Esophagus squamous epithelium (tissue), 4 donors: ENCODE measurements around the gene RECK.

ENCODE experiments used
- POLR2A ChIP-seq, 4 donors: fragments of 450-650 bp; IDR thresholded peaks; one replicate each; pipeline ENCODE4 v1.6.1; 2017; ENCODE audit warnings: antibody characterized with exemption in 4 of 4, mild to moderate bottlenecking in 4 of 4, moderate library complexity in 3 of 4
- TF ChIP-seq, protein P1 (sequence below), 6 experiments: fragments of 450-650 bp in 4 of 6; fragments of 200-600 bp in 2 of 6; sonication (generic) in 2 of 6; IDR thresholded peaks; one replicate each; pipeline ENCODE4 v1.5.1; 2016 to 2019; ENCODE audit warnings: antibody characterized with exemption in 6 of 6, mild to moderate bottlenecking in 4 of 6, moderate library complexity in 4 of 6

DNA sequence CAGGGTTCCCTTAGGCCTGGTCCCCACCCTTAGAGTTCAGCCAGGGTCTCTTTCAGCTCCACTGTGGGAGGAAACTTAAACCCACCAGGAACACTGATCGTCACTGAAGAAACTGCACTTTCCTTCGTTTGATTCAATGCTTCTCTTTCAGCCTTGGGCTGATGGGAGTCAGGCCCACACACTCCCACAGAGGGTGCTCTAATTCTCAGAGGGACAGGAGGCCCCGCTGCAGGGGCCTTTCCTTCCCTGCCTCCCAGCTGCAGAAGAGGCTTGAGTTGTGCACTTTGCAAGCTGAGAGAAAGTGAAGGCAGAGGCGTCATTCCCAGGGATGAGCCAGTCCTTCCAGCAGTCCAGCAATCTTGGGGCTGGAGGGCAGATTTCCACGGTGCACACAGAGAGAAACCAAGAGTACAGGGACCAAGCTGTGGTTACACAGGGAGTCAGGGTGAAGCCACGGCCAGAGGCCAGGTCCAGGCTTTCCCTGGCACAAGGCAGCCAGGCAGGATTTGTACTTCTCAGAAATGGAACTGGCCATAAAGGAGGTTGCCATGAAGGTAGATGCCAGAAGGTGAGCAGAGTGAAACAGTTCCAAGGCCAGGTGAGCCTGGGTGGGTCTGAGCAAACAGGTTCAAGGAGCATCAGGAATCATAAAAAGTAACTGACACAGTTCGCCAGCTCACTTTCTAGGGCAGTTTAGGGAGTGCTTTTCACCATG lies 89.5 kb downstream of the RECK start:
- TF ChIP-seq, protein P1, sequence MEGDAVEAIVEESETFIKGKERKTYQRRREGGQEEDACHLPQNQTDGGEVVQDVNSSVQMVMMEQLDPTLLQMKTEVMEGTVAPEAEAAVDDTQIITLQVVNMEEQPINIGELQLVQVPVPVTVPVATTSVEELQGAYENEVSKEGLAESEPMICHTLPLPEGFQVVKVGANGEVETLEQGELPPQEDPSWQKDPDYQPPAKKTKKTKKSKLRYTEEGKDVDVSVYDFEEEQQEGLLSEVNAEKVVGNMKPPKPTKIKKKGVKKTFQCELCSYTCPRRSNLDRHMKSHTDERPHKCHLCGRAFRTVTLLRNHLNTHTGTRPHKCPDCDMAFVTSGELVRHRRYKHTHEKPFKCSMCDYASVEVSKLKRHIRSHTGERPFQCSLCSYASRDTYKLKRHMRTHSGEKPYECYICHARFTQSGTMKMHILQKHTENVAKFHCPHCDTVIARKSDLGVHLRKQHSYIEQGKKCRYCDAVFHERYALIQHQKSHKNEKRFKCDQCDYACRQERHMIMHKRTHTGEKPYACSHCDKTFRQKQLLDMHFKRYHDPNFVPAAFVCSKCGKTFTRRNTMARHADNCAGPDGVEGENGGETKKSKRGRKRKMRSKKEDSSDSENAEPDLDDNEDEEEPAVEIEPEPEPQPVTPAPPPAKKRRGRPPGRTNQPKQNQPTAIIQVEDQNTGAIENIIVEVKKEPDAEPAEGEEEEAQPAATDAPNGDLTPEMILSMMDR (IDR thresholded peaks at IDR 0.05) = no peak
- TF ChIP-seq POLR2A (IDR thresholded peaks at IDR 0.05) = no peak
